Activated CD4-positive, alpha-beta T cell treated with anti-CD3 and anti-CD28 coated beads, Interleukin-2, amount 10 ng/mL, durations not matched to agents 7 days and 5 days (primary cell): ENCODE results near the gene CFAP74. TPM values are rescaled to one million over a fixed set of nuclear protein-coding genes. Genes with fewer than 3 reads are reported as not detected.
A peak's percentile ranks its signal among the peaks of the same experiment; 100 is the strongest.

Source experiments
- CTCF ChIA-PET: fragments of 350-600 bp; sonication (Branson Sonifier 250); formaldehyde crosslinking; loops from one replicate; lab custom pipeline; 2021; ENCODE audit warnings: antibody characterized with exemption; lab: Charles Lee
- POLR2A ChIA-PET: fragments of 350-600 bp; sonication (Branson Sonifier 250); formaldehyde crosslinking; loops from one replicate; lab custom pipeline; 2021; ENCODE audit warnings: antibody characterized with exemption; lab: Charles Lee
- DNase-seq: peaks from one replicate; pipeline ENCODE4 v3.0.0-alpha.2; 2020
- H3K27ac Mint-ChIP-seq: one replicate; pipeline ENCODE4 v1.8.0; 2021; ENCODE audit warnings: mild to moderate bottlenecking, moderate library complexity, mixed read lengths
- H3K27me3 Mint-ChIP-seq: one replicate; pipeline ENCODE4 v1.8.0; 2021; ENCODE audit warnings: mixed read lengths
- H3K36me3 Mint-ChIP-seq: one replicate; pipeline ENCODE4 v1.8.0; 2021; ENCODE audit warnings: low read depth, mixed read lengths
- H3K4me1 Mint-ChIP-seq: one replicate; pipeline ENCODE4 v1.8.0; 2021; ENCODE audit warnings: mixed read lengths
- H3K4me3 Mint-ChIP-seq: one replicate; pipeline ENCODE4 v1.8.0; 2021; ENCODE audit warnings: mild to moderate bottlenecking, moderate library complexity, mixed read lengths
- H3K9me3 Mint-ChIP-seq: one replicate; pipeline ENCODE4 v1.8.0; 2021; ENCODE audit warnings: mixed read lengths
- total RNA-seq, 2 experiments: library from RNA; stranded (reverse); gene quantifications; one replicate each; pipeline ENCODE4 v1.2.3, GENCODE V29; 2021

The CFAP74 gene
- total RNA-seq, 2 experiments from 2014 or later = not detected

DNA sequence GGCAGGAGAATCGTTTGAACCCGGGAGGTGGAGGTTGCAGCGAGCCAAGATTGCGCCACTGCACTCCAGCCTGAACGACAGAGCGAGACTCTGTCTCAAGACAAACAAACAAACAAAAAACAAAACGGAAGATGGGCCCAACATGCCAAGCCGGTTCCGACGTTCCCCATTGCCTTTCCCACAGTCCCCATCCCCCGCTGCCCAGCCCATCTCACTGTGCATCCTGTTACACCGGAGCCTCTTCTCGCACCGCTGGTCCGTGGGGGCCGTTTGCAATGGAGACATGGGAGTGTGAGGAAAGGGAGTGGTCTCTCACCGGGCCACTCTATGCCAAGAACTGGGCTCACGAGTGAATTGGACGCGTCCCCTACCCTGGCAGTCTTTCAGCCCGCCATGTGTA, 1.3 kb upstream of the CFAP74 start:
- no peak for DNase-seq
- CTCF ChIA-PET = no interaction called here
- POLR2A ChIA-PET = no interaction called here
- Mint-ChIP-seq H3K4me1 (peaks cover 2% of the 10 kb centered on the region), H3K27ac (no peak overlapping the region), H3K27me3 (peaks cover 43% of the 10 kb centered on the region), H3K9me3 (no peaks in the 10 kb centered on the region), H3K4me3 (no peak overlapping the region), H3K36me3 (no peaks in the 10 kb centered on the region)

GRCh38 chr1:2001773-2002411, 1.7 kb downstream of the CFAP74 start:
- H3K9me3 Mint-ChIP-seq = no peaks in the 10 kb centered on the region
- POLR2A ChIA-PET = interaction anchor here (0.7 kb wide), 1 partner anchor 69 kb away, joined by 3 read pairs; no protein-coding TSS in a partner anchor
- no peak overlapping the region for H3K27ac Mint-ChIP-seq
- H3K4me3 Mint-ChIP-seq = no peak overlapping the region
- DNase-seq = no peak
- H3K4me1 Mint-ChIP-seq = peaks cover 3% of the 10 kb centered on the region
- peaks cover 49% of the 10 kb centered on the region for H3K27me3 Mint-ChIP-seq
- no peaks in the 10 kb centered on the region for H3K36me3 Mint-ChIP-seq
- CTCF ChIA-PET = no interaction called here

DNA sequence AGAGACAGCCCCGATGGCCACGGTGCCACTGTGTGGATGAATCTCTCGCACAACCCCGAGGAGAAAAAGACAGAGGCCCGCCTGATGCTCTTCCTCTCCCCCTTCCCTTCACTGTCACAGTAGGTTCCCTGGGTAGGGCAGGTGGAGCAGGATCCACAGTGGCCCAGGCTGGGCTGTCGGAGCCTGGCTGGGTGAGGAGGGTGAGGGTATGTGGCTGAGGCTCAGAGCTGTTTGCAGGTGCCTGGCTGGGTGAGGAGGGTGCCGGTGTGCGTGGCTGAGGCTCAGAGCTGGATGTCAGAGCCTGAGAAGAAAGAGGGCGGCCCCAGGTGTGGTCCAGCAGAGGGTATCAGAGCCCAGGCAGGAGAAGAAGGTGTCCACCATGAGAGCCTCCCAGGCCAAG, 2.7 kb downstream of the CFAP74 start:
- H3K27me3 Mint-ChIP-seq = peaks cover 47% of the 10 kb centered on the region

GRCh38 chr1:2000432-2000831, 3.2 kb downstream of the CFAP74 start:
- POLR2A ChIA-PET = no interaction called here
- H3K27ac Mint-ChIP-seq = no peak overlapping the region
- H3K27me3 Mint-ChIP-seq = peaks cover 43% of the 10 kb centered on the region
- no peak overlapping the region for H3K4me3 Mint-ChIP-seq
- no peak for DNase-seq
- CTCF ChIA-PET = no interaction called here
- H3K4me1 Mint-ChIP-seq = peaks cover 12% of the 10 kb centered on the region
- no peaks in the 10 kb centered on the region for H3K36me3 Mint-ChIP-seq
- no peaks in the 10 kb centered on the region for H3K9me3 Mint-ChIP-seq

More for the DNA sequence above, 2.7 kb downstream of the CFAP74 start:
- Mint-ChIP-seq H3K36me3 (no peaks in the 10 kb centered on the region), H3K27ac (no peak overlapping the region), H3K4me3 (no peak overlapping the region), H3K4me1 (peaks cover 12% of the 10 kb centered on the region), H3K9me3 (no peaks in the 10 kb centered on the region)
- ChIA-PET POLR2A (interaction anchor here (0.7 kb wide), 1 partner anchor 70 kb away, joined by 3 read pairs; no protein-coding TSS in a partner anchor), CTCF (no interaction called here)
- no peak for DNase-seq

- POLR2A ChIA-PET = no interaction called here
- Mint-ChIP-seq H3K27me3 (peaks cover 19% of the 10 kb centered on the region), H3K4me1 (peaks cover 12% of the 10 kb centered on the region), H3K36me3 (no peaks in the 10 kb centered on the region), H3K9me3 (no peaks in the 10 kb centered on the region), H3K4me3 (no peak overlapping the region), H3K27ac (no peak overlapping the region)
- CTCF ChIA-PET = no interaction called here
- no peak for DNase-seq
These were observed 6.0 kb downstream of the CFAP74 start for GRCh38 chr1:1997576-1997975.

- POLR2A ChIA-PET = interaction anchor here (0.6 kb wide), 1 partner anchor 9 kb away, joined by 3 read pairs; no protein-coding TSS in a partner anchor
- H3K4me3 Mint-ChIP-seq = no peak overlapping the region
These were observed 7.4 kb downstream of the CFAP74 start for GRCh38 chr1:1996207-1996651.

DNA sequence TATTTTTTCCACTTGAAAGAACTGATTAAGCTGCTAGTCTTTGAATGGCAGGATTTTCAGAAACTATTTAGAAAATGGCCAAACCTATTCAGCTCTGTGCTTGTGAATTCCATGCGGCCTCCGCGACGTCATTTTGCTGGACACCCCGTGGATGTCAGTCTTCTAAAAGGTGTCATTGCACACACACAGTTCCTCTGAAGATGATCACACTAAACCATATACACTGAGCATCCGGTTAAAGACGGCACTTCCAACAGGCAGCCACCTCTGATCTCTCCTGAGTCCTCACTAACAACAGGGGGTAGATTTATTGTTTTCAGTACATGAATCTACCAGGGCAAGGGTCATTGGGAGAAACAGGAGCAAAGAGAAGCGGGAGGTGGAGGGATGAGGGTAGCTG, 9.1 kb downstream of the CFAP74 start:
- CTCF ChIA-PET = interaction anchor here (1.5 kb wide), 1 partner anchor 9 kb away, joined by 3 read pairs; the partner anchor contains the start of gene CFAP74
- POLR2A ChIA-PET = no interaction called here
- Mint-ChIP-seq H3K4me3 (no peak overlapping the region), H3K9me3 (no peaks in the 10 kb centered on the region), H3K4me1 (peaks cover 12% of the 10 kb centered on the region), H3K27me3 (peaks cover 15% of the 10 kb centered on the region), H3K27ac (peak overlapping the region; percentile 7), H3K36me3 (no peaks in the 10 kb centered on the region)
- DNase-seq = no peak

More at GRCh38 chr1:1996207-1996651, 7.4 kb downstream of the CFAP74 start:
- no peaks in the 10 kb centered on the region for H3K9me3 Mint-ChIP-seq
- H3K36me3 Mint-ChIP-seq = no peaks in the 10 kb centered on the region
- CTCF ChIA-PET = no interaction called here
- peak overlapping the region; percentile 61 for H3K27ac Mint-ChIP-seq
- no peak for DNase-seq
- peaks cover 12% of the 10 kb centered on the region for H3K4me1 Mint-ChIP-seq
- peaks cover 11% of the 10 kb centered on the region for H3K27me3 Mint-ChIP-seq

- Mint-ChIP-seq H3K27me3 (peaks cover 8% of the 10 kb centered on the region), H3K9me3 (no peaks in the 10 kb centered on the region), H3K27ac (no peak overlapping the region), H3K36me3 (no peaks in the 10 kb centered on the region), H3K4me1 (peaks cover 2% of the 10 kb centered on the region), H3K4me3 (no peak overlapping the region)
- POLR2A ChIA-PET = no interaction called here
- CTCF ChIA-PET = no interaction called here
- no peak for DNase-seq
These were observed 13.4 kb downstream of the CFAP74 start for GRCh38 chr1:1990222-1990621.

DNA sequence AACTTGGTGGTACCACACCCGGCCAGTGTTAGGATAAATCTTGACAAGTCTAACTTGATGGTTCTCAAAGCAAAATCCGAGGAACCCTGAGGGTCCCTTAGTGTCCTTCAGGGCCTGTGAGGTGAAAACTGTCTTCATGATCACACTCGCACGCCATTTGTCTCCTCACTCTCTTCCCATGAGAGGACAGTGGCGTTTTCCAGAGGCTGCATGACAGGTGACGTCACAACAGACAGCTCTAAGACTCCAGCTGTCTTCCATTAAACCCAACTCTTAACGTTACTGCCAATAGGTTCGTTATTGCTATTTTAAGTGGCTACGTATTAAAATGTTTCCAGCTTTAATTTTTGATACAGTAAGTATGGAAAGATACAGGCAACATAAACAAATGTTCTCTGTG, 13.8 kb downstream of the CFAP74 start:
- CTCF ChIA-PET = no interaction called here
- no peak overlapping the region for H3K27ac Mint-ChIP-seq

DNA sequence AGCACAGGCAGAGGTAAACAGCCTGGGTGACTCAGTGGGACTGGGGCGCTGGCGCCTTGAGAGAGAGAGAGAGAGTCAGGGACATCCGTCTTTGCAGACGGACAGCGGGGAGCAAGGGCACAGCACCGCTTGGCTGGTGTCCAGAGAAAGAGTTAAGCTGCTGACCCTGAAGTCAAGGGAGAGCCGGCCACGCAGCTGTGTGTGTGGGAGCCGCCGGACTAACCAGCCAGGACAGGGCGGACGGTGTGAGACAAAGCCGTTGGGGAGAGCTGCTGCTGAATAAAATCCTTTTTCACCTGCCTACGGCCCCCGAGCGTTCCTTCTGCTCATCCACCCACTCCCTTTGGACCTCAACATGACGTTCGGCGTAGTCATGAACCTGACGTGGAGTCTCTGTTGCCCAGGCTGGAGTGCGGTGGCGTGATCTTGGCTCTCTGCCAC, 14.5 kb downstream of the CFAP74 start:
- Mint-ChIP-seq H3K4me3 (no peak overlapping the region), H3K9me3 (no peaks in the 10 kb centered on the region), H3K36me3 (no peaks in the 10 kb centered on the region), H3K27me3 (peaks cover 8% of the 10 kb centered on the region), H3K27ac (no peak overlapping the region), H3K4me1 (no peaks in the 10 kb centered on the region)
- no peak for DNase-seq
- ChIA-PET POLR2A (no interaction called here), CTCF (interaction anchor here (1.0 kb wide), 1 partner anchor 44 kb away, joined by 3 read pairs; no protein-coding TSS in a partner anchor)

More for the DNA sequence above, 13.8 kb downstream of the CFAP74 start:
- H3K4me1 Mint-ChIP-seq = peaks cover under 1% of the 10 kb centered on the region
- no peak overlapping the region for H3K4me3 Mint-ChIP-seq
- POLR2A ChIA-PET = no interaction called here
- no peak for DNase-seq
- no peaks in the 10 kb centered on the region for H3K36me3 Mint-ChIP-seq
- H3K9me3 Mint-ChIP-seq = no peaks in the 10 kb centered on the region
- peaks cover 8% of the 10 kb centered on the region for H3K27me3 Mint-ChIP-seq

DNA sequence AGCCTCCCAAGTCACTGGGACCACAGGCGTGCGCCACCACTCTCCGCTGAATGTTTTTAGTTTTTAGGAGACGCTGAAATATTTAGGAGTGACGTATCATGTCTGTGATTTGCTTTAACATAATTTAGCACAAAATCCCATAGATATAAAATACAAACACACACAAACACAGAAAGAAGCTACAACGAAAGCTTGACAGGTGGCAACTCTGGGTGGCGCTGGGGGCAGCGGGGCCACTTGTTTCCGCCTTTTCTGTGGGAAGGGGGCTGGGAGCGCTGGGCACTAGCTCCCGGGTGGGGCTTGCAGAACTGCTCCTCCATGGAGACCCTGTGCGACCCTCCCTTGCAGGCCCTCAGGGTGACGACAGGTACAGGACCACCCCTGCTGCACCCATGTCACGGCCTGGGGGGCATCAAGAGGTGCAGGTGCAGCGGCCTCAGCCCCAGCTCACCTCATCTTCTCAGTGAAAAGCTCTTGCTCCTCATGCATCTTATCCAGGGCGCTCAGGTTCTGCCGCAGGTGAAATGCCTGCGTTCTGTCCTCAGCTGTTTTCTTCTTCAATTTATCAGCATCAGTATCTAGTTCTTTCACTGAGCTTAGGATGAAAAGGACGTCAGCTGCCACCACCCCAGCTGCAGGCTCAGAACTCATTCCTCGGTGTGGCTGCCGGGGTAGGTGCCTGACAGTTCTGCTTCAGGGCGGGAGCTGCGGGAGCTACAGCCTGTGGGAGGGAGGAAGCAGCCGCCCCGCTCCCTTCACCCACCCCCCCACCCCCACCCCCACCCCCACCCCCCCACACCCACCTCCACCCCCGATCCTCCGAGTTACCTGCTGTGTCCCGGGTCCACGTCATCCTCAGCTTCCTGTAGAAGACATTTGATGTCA, 15.3 kb downstream of the CFAP74 start:
- H3K4me1 Mint-ChIP-seq = no peaks in the 10 kb centered on the region
- no peaks in the 10 kb centered on the region for H3K9me3 Mint-ChIP-seq
- H3K4me3 Mint-ChIP-seq = no peak overlapping the region
- H3K27me3 Mint-ChIP-seq = peaks cover 8% of the 10 kb centered on the region
- CTCF ChIA-PET = interaction anchor here (0.6 to 1.0 kb wide), 2 partner anchors 28 to 43 kb away, joined by 3 read pairs; no protein-coding TSS in a partner anchor
- no peaks in the 10 kb centered on the region for H3K36me3 Mint-ChIP-seq
- no peak overlapping the region for H3K27ac Mint-ChIP-seq
- POLR2A ChIA-PET = no interaction called here
- DNase-seq = no peak

- Mint-ChIP-seq H3K36me3 (no peaks in the 10 kb centered on the region), H3K27me3 (peaks cover 8% of the 10 kb centered on the region), H3K9me3 (no peaks in the 10 kb centered on the region), H3K4me3 (no peak overlapping the region), H3K27ac (no peak overlapping the region), H3K4me1 (no peaks in the 10 kb centered on the region)
- ChIA-PET POLR2A (no interaction called here), CTCF (no interaction called here)
- no peak for DNase-seq
These were observed 16.5 kb downstream of the CFAP74 start for GRCh38 chr1:1987142-1987510.
